ENCODE data around the gene GUCD1.

The GUCD1 gene

DNA sequence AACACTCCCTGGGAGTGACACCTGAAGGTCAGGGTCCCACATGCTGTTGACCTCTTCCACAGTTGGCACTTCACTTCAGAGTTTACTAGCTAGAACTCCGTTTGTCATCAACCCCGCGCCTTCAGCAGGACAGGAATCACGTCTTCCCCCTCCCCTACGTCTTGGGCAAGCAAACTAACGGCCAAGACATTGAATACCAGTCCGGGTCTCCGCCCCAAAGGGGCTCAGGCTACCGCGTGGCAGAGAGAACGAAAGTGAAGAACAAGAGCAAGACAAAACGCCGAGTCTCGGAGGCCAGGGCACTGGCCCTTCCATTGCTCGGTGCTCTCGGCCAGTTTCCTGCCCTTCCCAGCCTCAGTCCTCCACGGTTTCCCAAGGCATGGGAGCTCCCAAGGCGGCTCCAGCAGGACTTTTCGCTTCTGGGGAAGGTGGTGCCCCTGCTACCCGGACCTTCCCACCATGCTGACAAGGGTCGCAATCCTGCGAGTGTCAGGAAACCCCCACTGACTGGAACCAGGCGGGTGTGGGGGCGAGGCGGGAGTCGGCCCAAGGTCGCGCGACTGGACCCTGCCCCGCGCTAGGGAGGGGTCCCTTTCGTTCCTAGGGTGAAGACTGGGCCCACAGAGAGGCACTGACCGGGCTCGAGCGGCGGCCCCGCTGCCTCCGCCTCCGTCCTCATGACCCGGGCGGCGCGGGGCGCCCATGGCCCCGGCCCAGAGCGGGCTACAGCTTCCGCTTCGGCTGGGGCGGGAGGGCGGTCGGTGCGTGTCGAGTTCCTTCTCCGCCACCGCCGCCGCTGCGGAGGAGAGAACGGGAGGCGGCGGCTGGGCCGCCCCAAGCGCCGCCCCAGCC is at the start of gene GUCD1 (continued):
- 0 out of 2 replicates have a peak, but pooled peaks have one; percentile 55 for TF ChIP-seq ZNF561 (tag by site-specific recombination; IDR thresholded peaks at IDR 0.05; ENCODE audit: borderline replicate concordance)
- no peak for TF ChIP-seq ZBTB7A (tag by site-specific recombination; IDR thresholded peaks at IDR 0.05; ENCODE audit: low read depth)
- TF ChIP-seq, protein P1, sequence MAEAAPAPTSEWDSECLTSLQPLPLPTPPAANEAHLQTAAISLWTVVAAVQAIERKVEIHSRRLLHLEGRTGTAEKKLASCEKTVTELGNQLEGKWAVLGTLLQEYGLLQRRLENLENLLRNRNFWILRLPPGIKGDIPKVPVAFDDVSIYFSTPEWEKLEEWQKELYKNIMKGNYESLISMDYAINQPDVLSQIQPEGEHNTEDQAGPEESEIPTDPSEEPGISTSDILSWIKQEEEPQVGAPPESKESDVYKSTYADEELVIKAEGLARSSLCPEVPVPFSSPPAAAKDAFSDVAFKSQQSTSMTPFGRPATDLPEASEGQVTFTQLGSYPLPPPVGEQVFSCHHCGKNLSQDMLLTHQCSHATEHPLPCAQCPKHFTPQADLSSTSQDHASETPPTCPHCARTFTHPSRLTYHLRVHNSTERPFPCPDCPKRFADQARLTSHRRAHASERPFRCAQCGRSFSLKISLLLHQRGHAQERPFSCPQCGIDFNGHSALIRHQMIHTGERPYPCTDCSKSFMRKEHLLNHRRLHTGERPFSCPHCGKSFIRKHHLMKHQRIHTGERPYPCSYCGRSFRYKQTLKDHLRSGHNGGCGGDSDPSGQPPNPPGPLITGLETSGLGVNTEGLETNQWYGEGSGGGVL (tag by site-specific recombination; IDR thresholded peaks at IDR 0.05) = peak; percentile 69
- TF ChIP-seq, protein P2, sequence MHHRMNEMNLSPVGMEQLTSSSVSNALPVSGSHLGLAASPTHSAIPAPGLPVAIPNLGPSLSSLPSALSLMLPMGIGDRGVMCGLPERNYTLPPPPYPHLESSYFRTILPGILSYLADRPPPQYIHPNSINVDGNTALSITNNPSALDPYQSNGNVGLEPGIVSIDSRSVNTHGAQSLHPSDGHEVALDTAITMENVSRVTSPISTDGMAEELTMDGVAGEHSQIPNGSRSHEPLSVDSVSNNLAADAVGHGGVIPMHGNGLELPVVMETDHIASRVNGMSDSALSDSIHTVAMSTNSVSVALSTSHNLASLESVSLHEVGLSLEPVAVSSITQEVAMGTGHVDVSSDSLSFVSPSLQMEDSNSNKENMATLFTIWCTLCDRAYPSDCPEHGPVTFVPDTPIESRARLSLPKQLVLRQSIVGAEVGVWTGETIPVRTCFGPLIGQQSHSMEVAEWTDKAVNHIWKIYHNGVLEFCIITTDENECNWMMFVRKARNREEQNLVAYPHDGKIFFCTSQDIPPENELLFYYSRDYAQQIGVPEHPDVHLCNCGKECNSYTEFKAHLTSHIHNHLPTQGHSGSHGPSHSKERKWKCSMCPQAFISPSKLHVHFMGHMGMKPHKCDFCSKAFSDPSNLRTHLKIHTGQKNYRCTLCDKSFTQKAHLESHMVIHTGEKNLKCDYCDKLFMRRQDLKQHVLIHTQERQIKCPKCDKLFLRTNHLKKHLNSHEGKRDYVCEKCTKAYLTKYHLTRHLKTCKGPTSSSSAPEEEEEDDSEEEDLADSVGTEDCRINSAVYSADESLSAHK (tag by site-specific recombination; IDR thresholded peaks at IDR 0.05) = no peak
- no peak for TF ChIP-seq ZNF155 (tag by site-specific recombination; IDR thresholded peaks at IDR 0.05)
- TF ChIP-seq ZBTB17 (tag by site-specific recombination; IDR thresholded peaks at IDR 0.05) = peak; percentile 81
- TF ChIP-seq ZNF202 (tag by site-specific recombination; IDR thresholded peaks at IDR 0.05; ENCODE audit: borderline replicate concordance) = no peak
- no peak for TF ChIP-seq ZNF596 (tag by site-specific recombination; IDR thresholded peaks at IDR 0.05)
- TF ChIP-seq, protein P3, sequence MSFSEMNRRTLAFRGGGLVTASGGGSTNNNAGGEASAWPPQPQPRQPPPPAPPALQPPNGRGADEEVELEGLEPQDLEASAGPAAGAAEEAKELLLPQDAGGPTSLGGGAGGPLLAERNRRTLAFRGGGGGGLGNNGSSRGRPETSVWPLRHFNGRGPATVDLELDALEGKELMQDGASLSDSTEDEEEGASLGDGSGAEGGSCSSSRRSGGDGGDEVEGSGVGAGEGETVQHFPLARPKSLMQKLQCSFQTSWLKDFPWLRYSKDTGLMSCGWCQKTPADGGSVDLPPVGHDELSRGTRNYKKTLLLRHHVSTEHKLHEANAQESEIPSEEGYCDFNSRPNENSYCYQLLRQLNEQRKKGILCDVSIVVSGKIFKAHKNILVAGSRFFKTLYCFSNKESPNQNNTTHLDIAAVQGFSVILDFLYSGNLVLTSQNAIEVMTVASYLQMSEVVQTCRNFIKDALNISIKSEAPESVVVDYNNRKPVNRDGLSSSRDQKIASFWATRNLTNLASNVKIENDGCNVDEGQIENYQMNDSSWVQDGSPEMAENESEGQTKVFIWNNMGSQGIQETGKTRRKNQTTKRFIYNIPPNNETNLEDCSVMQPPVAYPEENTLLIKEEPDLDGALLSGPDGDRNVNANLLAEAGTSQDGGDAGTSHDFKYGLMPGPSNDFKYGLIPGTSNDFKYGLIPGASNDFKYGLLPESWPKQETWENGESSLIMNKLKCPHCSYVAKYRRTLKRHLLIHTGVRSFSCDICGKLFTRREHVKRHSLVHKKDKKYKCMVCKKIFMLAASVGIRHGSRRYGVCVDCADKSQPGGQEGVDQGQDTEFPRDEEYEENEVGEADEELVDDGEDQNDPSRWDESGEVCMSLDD (tag by site-specific recombination; IDR thresholded peaks at IDR 0.05) = no peak
- TF ChIP-seq, protein P4, sequence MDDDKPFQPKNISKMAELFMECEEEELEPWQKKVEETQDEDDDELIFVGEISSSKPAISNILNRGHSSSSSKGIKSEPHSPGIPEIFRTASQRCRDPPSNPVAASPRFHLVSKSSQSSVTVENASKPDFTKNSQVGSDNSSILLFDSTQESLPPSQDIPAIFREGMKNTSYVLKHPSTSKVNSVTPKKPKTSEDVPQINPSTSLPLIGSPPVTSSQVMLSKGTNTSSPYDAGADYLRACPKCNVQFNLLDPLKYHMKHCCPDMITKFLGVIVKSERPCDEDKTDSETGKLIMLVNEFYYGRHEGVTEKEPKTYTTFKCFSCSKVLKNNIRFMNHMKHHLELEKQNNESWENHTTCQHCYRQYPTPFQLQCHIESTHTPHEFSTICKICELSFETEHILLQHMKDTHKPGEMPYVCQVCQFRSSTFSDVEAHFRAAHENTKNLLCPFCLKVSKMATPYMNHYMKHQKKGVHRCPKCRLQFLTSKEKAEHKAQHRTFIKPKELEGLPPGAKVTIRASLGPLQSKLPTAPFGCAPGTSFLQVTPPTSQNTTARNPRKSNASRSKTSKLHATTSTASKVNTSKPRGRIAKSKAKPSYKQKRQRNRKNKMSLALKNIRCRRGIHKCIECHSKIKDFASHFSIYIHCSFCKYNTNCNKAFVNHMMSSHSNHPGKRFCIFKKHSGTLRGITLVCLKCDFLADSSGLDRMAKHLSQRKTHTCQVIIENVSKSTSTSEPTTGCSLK (tag by site-specific recombination; IDR thresholded peaks at IDR 0.05) = no peak
- TF ChIP-seq, protein P5, sequence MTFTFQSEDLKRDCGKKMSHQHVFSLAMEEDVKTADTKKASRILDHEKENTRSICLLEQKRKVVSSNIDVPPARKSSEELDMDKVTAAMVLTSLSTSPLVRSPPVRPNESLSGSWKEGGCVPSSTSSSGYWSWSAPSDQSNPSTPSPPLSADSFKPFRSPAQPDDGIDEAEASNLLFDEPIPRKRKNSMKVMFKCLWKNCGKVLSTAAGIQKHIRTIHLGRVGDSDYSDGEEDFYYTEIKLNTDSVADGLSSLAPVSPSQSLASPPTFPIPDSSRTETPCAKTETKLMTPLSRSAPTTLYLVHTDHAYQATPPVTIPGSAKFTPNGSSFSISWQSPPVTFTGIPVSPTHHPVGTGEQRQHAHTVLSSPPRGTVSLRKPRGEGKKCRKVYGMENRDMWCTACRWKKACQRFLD (tag by site-specific recombination; IDR thresholded peaks at IDR 0.05) = no peak
- no peak for TF ChIP-seq ZFP3 (tag by site-specific recombination; IDR thresholded peaks at IDR 0.05; ENCODE audit: low read depth)
- TF ChIP-seq, protein P6, sequence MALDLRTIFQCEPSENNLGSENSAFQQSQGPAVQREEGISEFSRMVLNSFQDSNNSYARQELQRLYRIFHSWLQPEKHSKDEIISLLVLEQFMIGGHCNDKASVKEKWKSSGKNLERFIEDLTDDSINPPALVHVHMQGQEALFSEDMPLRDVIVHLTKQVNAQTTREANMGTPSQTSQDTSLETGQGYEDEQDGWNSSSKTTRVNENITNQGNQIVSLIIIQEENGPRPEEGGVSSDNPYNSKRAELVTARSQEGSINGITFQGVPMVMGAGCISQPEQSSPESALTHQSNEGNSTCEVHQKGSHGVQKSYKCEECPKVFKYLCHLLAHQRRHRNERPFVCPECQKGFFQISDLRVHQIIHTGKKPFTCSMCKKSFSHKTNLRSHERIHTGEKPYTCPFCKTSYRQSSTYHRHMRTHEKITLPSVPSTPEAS (tag by site-specific recombination; IDR thresholded peaks at IDR 0.05) = no peak
- no peak for TF ChIP-seq KLF10 (tag by site-specific recombination; IDR thresholded peaks at IDR 0.05)
- TF ChIP-seq PRDM1 (tag by site-specific recombination; IDR thresholded peaks at IDR 0.05) = no peak
- TF ChIP-seq ZNF112 (tag by site-specific recombination; IDR thresholded peaks at IDR 0.05) = no peak
- no peak for TF ChIP-seq ZNF600 (tag by site-specific recombination; IDR thresholded peaks at IDR 0.05)
- TF ChIP-seq ZNF555 (tag by site-specific recombination; conservative IDR thresholded peaks at IDR 0.05) = no peak
- TF ChIP-seq KLF1 (tag by site-specific recombination; IDR thresholded peaks at IDR 0.05) = no peak
- TF ChIP-seq ZFHX2 (tag by site-specific recombination; conservative IDR thresholded peaks at IDR 0.05) = peak; percentile 42
- TF ChIP-seq ZNF610 (tag by site-specific recombination; IDR thresholded peaks at IDR 0.05; ENCODE audit: borderline replicate concordance) = 0 out of 2 replicates have a peak, but pooled peaks have one; percentile 28
- TF ChIP-seq GLIS1 (tag by site-specific recombination; IDR thresholded peaks at IDR 0.05) = 0 out of 2 replicates have a peak, but pooled peaks have one; percentile 17
- TF ChIP-seq ZNF324 (tag by site-specific recombination; IDR thresholded peaks at IDR 0.05) = no peak
